NCI-H2227 (cell line): ENCODE results near the gene VPS41.

Experiments used
- DNase-seq: peaks from one replicate; lab custom pipeline; 2025; ENCODE audit not compliant: unreplicated experiment; lab: John Stamatoyannopoulos, UW

VPS41 gene

GRCh38 chr7:38817526-38817925, 91.5 kb downstream of the VPS41 start:
- DNase-seq = no peak

- DNase-seq = no peak
These were observed 95.2 kb downstream of the VPS41 start for GRCh38 chr7:38813768-38814167.

GRCh38 chr7:38806912-38807311, 102.1 kb downstream of the VPS41 start:
- no peak for DNase-seq

- DNase-seq = no peak
These were observed 107.2 kb downstream of the VPS41 start for GRCh38 chr7:38801786-38802185.

GRCh38 chr7:38798552-38799267, 110.3 kb downstream of the VPS41 start:
- DNase-seq = no peak

GRCh38 chr7:38796626-38797501, 112.1 kb downstream of the VPS41 start:
- DNase-seq = peak; percentile 53

GRCh38 chr7:38795593-38795992, 113.4 kb downstream of the VPS41 start:
- no peak for DNase-seq

- DNase-seq = no peak
These were observed 127.0 kb downstream of the VPS41 start for GRCh38 chr7:38781991-38782390.

- no peak for DNase-seq
These were observed 131.4 kb downstream of the VPS41 start for GRCh38 chr7:38777609-38778008.

GRCh38 chr7:38775506-38776175, 133.3 kb downstream of the VPS41 start:
- peak; percentile 70 for DNase-seq

GRCh38 chr7:38773430-38773829, 135.6 kb downstream of the VPS41 start:
- DNase-seq = no peak

- DNase-seq = no peak
These were observed 148.8 kb downstream of the VPS41 start for GRCh38 chr7:38760226-38760625.

- no peak for DNase-seq
These were observed 150.0 kb downstream of the VPS41 start for GRCh38 chr7:38759028-38759427.

- DNase-seq = no peak
These were observed 151.1 kb downstream of the VPS41 start for GRCh38 chr7:38757931-38758330.

GRCh38 chr7:38756521-38756920, 152.5 kb downstream of the VPS41 start:
- DNase-seq = no peak

- no peak for DNase-seq
These were observed 155.6 kb downstream of the VPS41 start for GRCh38 chr7:38753347-38753746.

- DNase-seq = no peak
These were observed 157.6 kb downstream of the VPS41 start for GRCh38 chr7:38751416-38751815.

GRCh38 chr7:38748056-38748610, 160.9 kb downstream of the VPS41 start:
- DNase-seq = peak; percentile 3

GRCh38 chr7:38746438-38746837, 162.6 kb downstream of the VPS41 start:
- no peak for DNase-seq

- no peak for DNase-seq
These were observed 164.2 kb downstream of the VPS41 start for GRCh38 chr7:38744746-38745145.

GRCh38 chr7:38743899-38744298, 165.1 kb downstream of the VPS41 start:
- no peak for DNase-seq
